Activated CD8-positive, alpha-beta T cell treated with anti-CD3 and anti-CD28 coated beads for 36 hours (primary cell): Measurements from ENCODE around the gene SH3GL1. TPM values are rescaled to one million over a fixed set of nuclear protein-coding genes. Genes with fewer than 3 reads are reported as not detected.

Experiments used
- ATAC-seq: fragments of 200-7000 bp; cut with Tn5 transposase; one replicate; pipeline ENCODE4 v1.10.0; 2021; ENCODE audit warnings: mild to moderate bottlenecking, moderate library complexity
- CTCF ChIA-PET: fragments of 350-600 bp; sonication (Branson Sonifier 250); formaldehyde crosslinking; loops from one replicate; lab custom pipeline; 2021; ENCODE audit warnings: antibody characterized with exemption; lab: Charles Lee
- POLR2A ChIA-PET: fragments of 350-600 bp; sonication (Branson Sonifier 250); formaldehyde crosslinking; loops from one replicate; lab custom pipeline; 2021; ENCODE audit warnings: antibody characterized with exemption; lab: Charles Lee
- DNase-seq: peaks from one replicate; pipeline ENCODE4 v3.0.0-alpha.2; 2020
- H3K27ac Mint-ChIP-seq: one replicate; pipeline ENCODE4 v1.8.0; 2021; ENCODE audit warnings: mild to moderate bottlenecking, mixed read lengths
- H3K27me3 Mint-ChIP-seq: one replicate; pipeline ENCODE4 v1.8.0; 2021; ENCODE audit warnings: mixed read lengths
- H3K36me3 Mint-ChIP-seq: one replicate; pipeline ENCODE4 v1.8.0; 2021; ENCODE audit warnings: low read depth, mixed read lengths
- H3K4me1 Mint-ChIP-seq: one replicate; pipeline ENCODE4 v1.8.0; 2021; ENCODE audit warnings: low read depth, mixed read lengths
- H3K4me3 Mint-ChIP-seq: one replicate; pipeline ENCODE4 v1.8.0; 2021; ENCODE audit warnings: mild to moderate bottlenecking, moderate library complexity, mixed read lengths
- H3K9me3 Mint-ChIP-seq: one replicate; pipeline ENCODE4 v1.8.0; 2021; ENCODE audit warnings: mixed read lengths
- CTCF ChIP-seq: fragments of 200-600 bp; IDR thresholded peaks from one replicate; pipeline ENCODE4 v1.8.0; 2022; ENCODE audit warnings: antibody characterized with exemption, mild to moderate bottlenecking
- intact Hi-C: fragments of 100-400 bp; cut with micrococcal nuclease; formaldehyde crosslinking; loops from one replicate; pipeline ENCODE4 v1.10.0; 2022
- total RNA-seq, 2 experiments: library from RNA; stranded (reverse); gene quantifications; one replicate each; pipeline ENCODE4 v1.2.3, GENCODE V29; 2021

Gene SH3GL1
- total RNA-seq, 2 experiments from 2014 or later, result 53.1 to 59.2 TPM

DNA sequence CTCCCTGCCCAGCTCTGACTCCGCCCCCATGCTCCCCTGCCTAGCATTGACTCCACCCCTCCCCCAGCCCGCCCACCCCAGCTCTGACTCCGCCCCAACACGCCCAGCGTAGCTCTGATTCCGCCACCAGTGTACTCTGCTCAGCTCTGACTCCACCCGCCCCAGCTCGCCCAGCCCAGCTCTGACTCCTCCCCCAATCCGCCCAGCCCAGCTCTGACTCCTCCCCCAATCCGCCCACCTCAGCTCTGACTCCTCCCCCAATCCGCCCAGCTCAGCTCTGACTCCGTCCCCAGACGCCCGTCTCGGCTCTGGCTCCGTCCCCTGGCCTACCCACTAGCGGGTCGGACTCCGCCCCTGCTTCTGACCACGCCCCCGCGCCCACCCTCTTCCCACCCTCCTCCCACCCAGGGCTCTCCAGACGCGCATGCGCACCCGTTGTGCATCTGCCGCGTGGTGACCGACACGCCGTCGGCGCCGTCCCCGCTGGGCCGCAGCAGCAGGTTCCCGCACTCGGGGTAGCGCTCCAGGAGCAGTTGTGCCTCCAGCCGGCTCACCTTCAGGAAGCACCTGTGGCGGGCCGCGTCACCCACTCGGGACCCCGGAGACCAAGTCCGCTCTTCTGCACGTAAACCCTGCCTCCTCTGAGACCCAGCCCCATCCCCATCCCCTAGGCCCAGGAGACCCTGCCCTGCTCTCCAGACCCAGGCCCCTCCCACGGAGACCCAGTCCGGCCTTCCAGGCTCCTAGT, 71.9 kb downstream of the SH3GL1 start:
- CTCF ChIA-PET, result interaction anchor here (0.9 to 1.1 kb wide), 3 partner anchors 15 to 60 kb away, joined by 3 to 6 read pairs (median 5); partner anchors contain the start of gene MPND
- Mint-ChIP-seq H3K9me3 (peaks cover 1% of the 10 kb centered on the region), H3K27me3 (no peaks in the 10 kb centered on the region), H3K27ac (peak overlapping the region; percentile 92), H3K4me3 (peak overlapping the region; percentile 93), H3K36me3 (peaks cover 16% of the 10 kb centered on the region), H3K4me1 (peaks cover 26% of the 10 kb centered on the region)
- intact Hi-C loops, result no loop called here
- DNase-seq (peak; percentile 96), ATAC-seq (peak; percentile 90)
- no peak for TF ChIP-seq CTCF
- POLR2A ChIA-PET, result interaction anchor here (0.7 to 1.6 kb wide), 5 partner anchors 9 to 74 kb away, joined by 3 to 5 read pairs (median 3); partner anchors contain the start of gene CHAF1A

DNA sequence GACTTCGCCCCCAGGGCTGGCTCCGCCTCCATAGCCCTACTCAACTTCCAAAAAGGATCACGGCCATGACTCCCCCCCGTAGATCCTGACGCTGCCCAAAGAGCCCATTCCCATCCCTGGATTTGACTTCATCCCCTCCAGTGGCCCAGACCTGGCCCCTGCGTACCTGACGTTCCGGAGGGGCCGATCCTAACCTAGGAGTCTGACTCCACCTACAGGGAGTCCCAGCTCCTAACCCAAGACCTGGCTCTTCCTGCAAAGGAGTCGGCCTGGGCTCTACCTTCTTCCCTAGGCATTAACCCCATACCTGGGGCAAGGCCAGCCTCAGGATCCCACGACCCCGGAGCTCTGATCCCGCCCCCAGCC, 72.5 kb downstream of the SH3GL1 start:
- peaks cover 1% of the 10 kb centered on the region for H3K9me3 Mint-ChIP-seq
- ChIA-PET POLR2A (interaction anchor here (0.7 to 1.1 kb wide), 4 partner anchors 10 to 74 kb away, joined by 3 to 5 read pairs (median 3); partner anchors contain the start of gene CHAF1A), CTCF (interaction anchor here (0.9 to 1.1 kb wide), 3 partner anchors 15 to 60 kb away, joined by 3 to 6 read pairs (median 5); partner anchors contain the start of gene MPND)
- no peak overlapping the region for H3K27ac Mint-ChIP-seq
- H3K27me3 Mint-ChIP-seq, result no peaks in the 10 kb centered on the region
- H3K36me3 Mint-ChIP-seq, result peaks cover 16% of the 10 kb centered on the region
- TF ChIP-seq CTCF, result no peak
- intact Hi-C loops, result no loop called here
- peaks cover 26% of the 10 kb centered on the region for H3K4me1 Mint-ChIP-seq
- peak overlapping the region; percentile 93 for H3K4me3 Mint-ChIP-seq
- no peak for ATAC-seq
- DNase-seq, result no peak

DNA sequence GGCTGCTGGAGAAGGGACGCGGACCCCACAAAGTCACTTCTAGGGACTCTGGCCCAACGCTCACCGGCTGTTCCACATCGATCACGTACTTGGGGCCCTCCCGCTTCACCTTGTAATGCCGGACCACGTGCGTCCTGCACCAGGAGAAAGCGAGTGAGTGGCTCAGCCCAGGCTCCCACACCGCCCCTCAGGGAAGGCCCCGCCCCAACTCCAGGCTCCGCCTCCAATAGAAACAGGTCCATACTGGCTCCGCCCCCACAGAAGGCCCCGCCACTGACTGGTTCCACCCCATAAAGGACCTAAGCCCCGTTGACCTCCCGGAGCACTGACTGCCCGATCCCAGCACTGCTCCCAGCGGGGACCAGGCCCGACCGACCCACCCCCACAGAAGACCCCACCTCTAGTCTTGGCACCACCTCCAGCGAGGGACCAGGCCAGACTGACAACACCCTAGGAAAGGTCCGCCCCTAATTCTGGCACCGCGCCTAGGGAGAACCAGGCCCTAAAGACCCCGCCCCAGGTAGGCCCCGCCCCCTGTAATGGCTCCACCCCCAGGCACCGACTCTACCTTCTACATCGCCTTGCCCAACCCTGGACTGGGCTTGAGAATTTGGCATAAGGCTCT, 73.0 kb downstream of the SH3GL1 start:
- TF ChIP-seq CTCF, result no peak

GRCh38 chr19:4326837-4327251, 73.5 kb downstream of the SH3GL1 start:
- no peak for TF ChIP-seq CTCF
- peak overlapping the region; percentile 93 for H3K4me3 Mint-ChIP-seq
- POLR2A ChIA-PET, result no interaction called here
- H3K36me3 Mint-ChIP-seq, result peaks cover 16% of the 10 kb centered on the region
- peaks cover 26% of the 10 kb centered on the region for H3K4me1 Mint-ChIP-seq
- ATAC-seq, result no peak
- H3K9me3 Mint-ChIP-seq, result peaks cover 4% of the 10 kb centered on the region
- H3K27me3 Mint-ChIP-seq, result no peaks in the 10 kb centered on the region
- H3K27ac Mint-ChIP-seq, result no peak overlapping the region
- CTCF ChIA-PET, result no interaction called here
- DNase-seq, result peak; percentile 46
- intact Hi-C loops, result no loop called here

More for the DNA sequence above, 73.0 kb downstream of the SH3GL1 start:
- Mint-ChIP-seq H3K4me1 (peaks cover 26% of the 10 kb centered on the region), H3K27ac (peak overlapping the region; percentile 52), H3K36me3 (peaks cover 16% of the 10 kb centered on the region), H3K27me3 (no peaks in the 10 kb centered on the region), H3K9me3 (peaks cover 2% of the 10 kb centered on the region), H3K4me3 (peak overlapping the region; percentile 93)
- intact Hi-C loops, result no loop called here
- peak; percentile 45 for ATAC-seq
- ChIA-PET POLR2A (interaction anchor here (0.7 to 1.1 kb wide), 4 partner anchors 10 to 75 kb away, joined by 3 to 5 read pairs (median 3); partner anchors contain the start of gene CHAF1A), CTCF (interaction anchor here (0.9 to 1.1 kb wide), 3 partner anchors 16 to 59 kb away, joined by 3 to 6 read pairs (median 5); partner anchors contain the start of gene MPND)
- peak; percentile 92 for DNase-seq
